Astrocyte (in vitro differentiated cells and primary cell): ENCODE measurements around the gene PYGO2. TPM values are rescaled to one million over a fixed set of nuclear protein-coding genes. Genes with fewer than 3 reads are reported as not detected.
A peak's percentile ranks its signal among the peaks of the same experiment; 100 is the strongest.

ENCODE experiments used
- DNase-seq: peaks from one replicate; pipeline ENCODE4 v3.0.0-alpha.2; 2010; ENCODE audit warnings: low read depth
- FAIRE-seq: peaks from 2 replicates; lab custom pipeline; 2011; peaks lifted over from hg19 to GRCh38; lab: Jason Lieb, UNC
- H2AFZ ChIP-seq: 2 replicates; pipeline ENCODE4 v1.6.0; 2012; ENCODE audit warnings: low read depth, low read length, inconsistent platforms
- H3K27ac ChIP-seq: 2 replicates; pipeline ENCODE4 v1.5.1; 2011; ENCODE audit warnings: low read depth, low read length, inconsistent platforms
- H3K27me3 ChIP-seq: 2 replicates; pipeline ENCODE4 v1.6.0; 2011; ENCODE audit warnings: low read length, inconsistent platforms; ENCODE audit not compliant: insufficient read depth
- H3K36me3 ChIP-seq: 2 replicates; pipeline ENCODE4 v1.5.1; 2011; ENCODE audit warnings: low read length, inconsistent platforms; ENCODE audit not compliant: insufficient read depth
- H3K4me1 ChIP-seq: 2 replicates; pipeline ENCODE4 v1.5.1; 2011; ENCODE audit warnings: low read length, inconsistent platforms; ENCODE audit not compliant: insufficient read depth
- H3K4me2 ChIP-seq: 2 replicates; pipeline ENCODE4 v1.6.0; 2012; ENCODE audit warnings: low read length, inconsistent platforms
- H3K4me3 ChIP-seq: 2 replicates; pipeline ENCODE4 v1.5.1; 2011; ENCODE audit warnings: low read depth, mild to moderate bottlenecking, low read length, inconsistent platforms; ENCODE audit not compliant: insufficient read depth
- H3K79me2 ChIP-seq: 2 replicates; pipeline ENCODE4 v1.6.0; 2012; ENCODE audit warnings: mild to moderate bottlenecking, low read length, inconsistent platforms; ENCODE audit not compliant: insufficient read depth
- H3K9ac ChIP-seq: 2 replicates; pipeline ENCODE4 v1.6.0; 2012; ENCODE audit warnings: mild to moderate bottlenecking, low read length, inconsistent platforms
- H3K9me3 ChIP-seq: 2 replicates; pipeline ENCODE4 v1.5.1; 2012; ENCODE audit warnings: low read depth, mild to moderate bottlenecking, low read length, inconsistent platforms; ENCODE audit not compliant: insufficient read depth
- H4K20me1 ChIP-seq: 2 replicates; pipeline ENCODE4 v1.6.0; 2012; ENCODE audit warnings: low read length, inconsistent platforms; ENCODE audit not compliant: insufficient read depth
- H3K27ac Mint-ChIP-seq: one replicate; pipeline ENCODE4 v1.8.0; 2021; ENCODE audit warnings: mild to moderate bottlenecking, mixed read lengths; ENCODE audit not compliant: unreplicated experiment
- H3K27me3 Mint-ChIP-seq: one replicate; pipeline ENCODE4 v1.8.0; 2021; ENCODE audit warnings: low read depth, mixed read lengths; ENCODE audit not compliant: unreplicated experiment
- H3K36me3 Mint-ChIP-seq: one replicate; pipeline ENCODE4 v1.8.0; 2021; ENCODE audit warnings: low read depth, mixed read lengths; ENCODE audit not compliant: unreplicated experiment
- H3K4me1 Mint-ChIP-seq: one replicate; pipeline ENCODE4 v1.8.0; 2021; ENCODE audit warnings: low read depth, mixed read lengths; ENCODE audit not compliant: unreplicated experiment
- H3K4me3 Mint-ChIP-seq: one replicate; pipeline ENCODE4 v1.8.0; 2021; ENCODE audit warnings: mild to moderate bottlenecking, moderate library complexity, mixed read lengths; ENCODE audit not compliant: unreplicated experiment
- H3K9me3 Mint-ChIP-seq: one replicate; pipeline ENCODE4 v1.8.0; 2021; ENCODE audit warnings: mild to moderate bottlenecking, mixed read lengths; ENCODE audit not compliant: unreplicated experiment
- CTCF ChIP-seq: IDR thresholded peaks from 2 replicates; pipeline ENCODE4 v1.5.1; 2011; ENCODE audit warnings: low read depth, mild to moderate bottlenecking, inconsistent platforms, low read length, moderate library complexity; ENCODE audit not compliant: insufficient read depth
- EZH2 ChIP-seq: IDR thresholded peaks from 2 replicates; pipeline ENCODE4 v1.6.1; 2012; ENCODE audit warnings: mild to moderate bottlenecking, low read length, inconsistent platforms; ENCODE audit not compliant: insufficient read depth
- total RNA-seq: library from RNA; stranded (reverse); gene quantifications from 2 replicates; pipeline ENCODE4 v1.2.1, GENCODE V29; 2021

Gene PYGO2
- total RNA-seq, 1 donor from 2014 or later = 21.8 TPM

- DNase-seq = no peak
- H3K27ac Mint-ChIP-seq = peak overlapping the region; percentile 80
- H3K4me3 ChIP-seq = peak overlapping the region; percentile 99
Observed at GRCh38 chr1:154983776-154984466, 22.3 kb upstream of the PYGO2 start.

GRCh38 chr1:154982897-154983648, 21.5 kb upstream of the PYGO2 start, which contains the start of gene FLAD1:
TSS of gene FLAD1 (plus strand) at chr1:154983344. CDS start at chr1:154983695, 351 bp downstream.
- peak within 1 kb of the TSS; percentile 80 for H3K27ac Mint-ChIP-seq
- H3K4me1 Mint-ChIP-seq = peaks cover 5% of the 10 kb centered on the region
- Histone ChIP-seq H2AFZ (peak within 1 kb of the TSS; percentile 71), H3K27me3 (no peaks in the 10 kb centered on the region), H4K20me1 (peaks cover 6% of the 10 kb centered on the region), H3K79me2 (peaks cover 49% of the 10 kb centered on the region), H3K9me3 (no peaks in the 10 kb centered on the region), H3K9ac (peak within 1 kb of the TSS; percentile 94), H3K27ac (peak within 1 kb of the TSS; percentile 58), H3K36me3 (peaks cover 17% of the 10 kb centered on the region), H3K4me2 (peak within 1 kb of the TSS; percentile 97), H3K4me1 (peaks cover 14% of the 10 kb centered on the region), H3K4me3 (peak within 1 kb of the TSS; percentile 99)
- TF ChIP-seq EZH2 (no peak), CTCF (no peak)
- no peak within 1 kb of the TSS for H3K4me3 Mint-ChIP-seq
- H3K27me3 Mint-ChIP-seq = no peaks in the 10 kb centered on the region
- FAIRE-seq (peak; percentile 37), DNase-seq (peak; percentile 100)
- H3K36me3 Mint-ChIP-seq = peaks cover 2% of the 10 kb centered on the region
- H3K9me3 Mint-ChIP-seq = no peaks in the 10 kb centered on the region

More at GRCh38 chr1:154983776-154984466, 22.3 kb upstream of the PYGO2 start:
- Histone ChIP-seq H3K79me2 (peaks cover 52% of the 10 kb centered on the region), H3K9me3 (no peaks in the 10 kb centered on the region), H4K20me1 (peaks cover 14% of the 10 kb centered on the region), H2AFZ (peak overlapping the region; percentile 69), H3K27me3 (no peaks in the 10 kb centered on the region), H3K36me3 (peaks cover 22% of the 10 kb centered on the region), H3K4me1 (peaks cover 14% of the 10 kb centered on the region), H3K27ac (peak overlapping the region; percentile 58), H3K4me2 (peak overlapping the region; percentile 97), H3K9ac (peak overlapping the region; percentile 94)
- no peaks in the 10 kb centered on the region for H3K27me3 Mint-ChIP-seq
- H3K4me1 Mint-ChIP-seq = peaks cover 5% of the 10 kb centered on the region
- FAIRE-seq = no peak
- H3K9me3 Mint-ChIP-seq = no peaks in the 10 kb centered on the region
- TF ChIP-seq EZH2 = no peak
- no peak for TF ChIP-seq CTCF
- no peak overlapping the region for H3K4me3 Mint-ChIP-seq
- peaks cover 4% of the 10 kb centered on the region for H3K36me3 Mint-ChIP-seq
